ENCODE measurements around the gene GSX1. TPM values are rescaled to one million over a fixed set of nuclear protein-coding genes. Genes with fewer than 3 reads are reported as not detected.
A peak's percentile ranks its signal among the peaks of the same experiment; 100 is the strongest.
"Not testable (repeated sequence)": the region's sequence is repeated elsewhere in the genome, so short reads cannot be mapped to it uniquely, and the experiment has no call there.

Gene GSX1
- total RNA-seq: not detected in 2 replicates

- Mint-ChIP-seq H3K4me1 (peaks cover 21% of the 10 kb centered on the region), H3K27ac (peak within 1 kb of the TSS; percentile 46), H3K9me3 (peaks cover 20% of the 10 kb centered on the region), H3K4me3 (peak within 1 kb of the TSS; percentile 76), H3K36me3 (ENCODE audit: low read depth) (peaks cover 4% of the 10 kb centered on the region), H3K27me3 (peaks cover 76% of the 10 kb centered on the region)
- DNase-seq: peak; percentile 83
- intact Hi-C loops (cut with micrococcal nuclease): loop anchor here (2.0 kb wide), 2 partner anchors 174 to 186 kb away; no protein-coding TSS in a partner anchor
Observed at GRCh38 chr13:27792393-27793218, at the start of gene GSX1. Gene GSX1, plus strand, starts transcription at chr13:27792483. Its CDS starts 208 bp downstream, at chr13:27792691.

DNA sequence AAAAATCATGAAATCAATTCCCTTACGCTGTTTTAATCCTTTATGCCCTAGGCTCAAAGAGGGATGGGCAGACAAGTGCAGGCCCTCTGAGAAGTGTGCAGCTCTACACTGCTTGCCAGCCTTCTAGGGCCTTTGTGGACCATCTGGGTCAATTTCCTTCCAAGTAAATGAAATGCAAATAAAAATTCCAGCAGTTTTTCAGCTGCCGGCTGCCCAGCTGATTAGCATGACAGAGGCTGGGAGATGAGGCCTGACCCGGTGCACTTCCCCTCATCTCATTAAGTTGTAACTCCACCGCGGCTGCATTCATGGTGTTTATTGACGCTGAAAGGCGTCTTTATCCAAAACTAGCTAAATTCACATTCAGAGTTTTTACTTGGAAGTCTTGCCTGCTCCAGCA lies 47.5 kb upstream of the GSX1 start:
- Mint-ChIP-seq H3K9me3 (no peaks in the 10 kb centered on the region), H3K27me3 (peaks cover 6% of the 10 kb centered on the region), H3K27ac (no peak overlapping the region), H3K4me1 (peaks cover 3% of the 10 kb centered on the region), H3K4me3 (no peak overlapping the region), H3K36me3 (ENCODE audit: low read depth) (no peaks in the 10 kb centered on the region)
- DNase-seq: no peak
- intact Hi-C loops (cut with micrococcal nuclease): no loop called here

DNA sequence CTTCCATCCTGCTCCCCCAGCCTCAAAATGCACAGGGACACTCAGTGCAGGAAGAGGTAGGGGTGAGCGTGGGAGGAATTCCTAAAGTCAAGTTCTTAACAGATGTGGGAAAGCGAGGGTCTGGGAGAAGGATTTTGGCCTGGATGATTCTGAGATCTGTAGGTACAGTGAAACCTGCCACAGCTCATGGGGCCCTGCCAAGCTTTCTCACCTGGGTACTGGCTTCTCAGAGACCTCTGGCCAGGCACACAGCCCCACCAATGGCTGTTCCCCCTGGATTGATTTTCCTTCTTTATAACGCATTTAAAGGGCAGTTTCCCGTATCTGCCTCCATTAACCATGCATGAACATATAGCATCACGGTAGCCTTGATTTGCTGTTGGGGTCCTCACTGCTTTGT lies 47.0 kb upstream of the GSX1 start:
- Mint-ChIP-seq H3K27ac (no peak overlapping the region), H3K4me1 (peaks cover 3% of the 10 kb centered on the region), H3K36me3 (ENCODE audit: low read depth) (no peaks in the 10 kb centered on the region), H3K27me3 (peaks cover 6% of the 10 kb centered on the region), H3K9me3 (no peaks in the 10 kb centered on the region), H3K4me3 (no peak overlapping the region)
- intact Hi-C loops (cut with micrococcal nuclease): no loop called here
- DNase-seq: no peak

GRCh38 chr13:27748143-27748542 lies 44.1 kb upstream of the GSX1 start:
- intact Hi-C loops (cut with micrococcal nuclease); DNase-seq; H3K9me3 Mint-ChIP-seq; H3K27ac Mint-ChIP-seq; H3K4me1 Mint-ChIP-seq; H3K36me3 Mint-ChIP-seq (ENCODE audit: low read depth); H3K4me3 Mint-ChIP-seq: not testable (repeated sequence)
- H3K27me3 Mint-ChIP-seq: peaks cover 12% of the 10 kb centered on the region

DNA sequence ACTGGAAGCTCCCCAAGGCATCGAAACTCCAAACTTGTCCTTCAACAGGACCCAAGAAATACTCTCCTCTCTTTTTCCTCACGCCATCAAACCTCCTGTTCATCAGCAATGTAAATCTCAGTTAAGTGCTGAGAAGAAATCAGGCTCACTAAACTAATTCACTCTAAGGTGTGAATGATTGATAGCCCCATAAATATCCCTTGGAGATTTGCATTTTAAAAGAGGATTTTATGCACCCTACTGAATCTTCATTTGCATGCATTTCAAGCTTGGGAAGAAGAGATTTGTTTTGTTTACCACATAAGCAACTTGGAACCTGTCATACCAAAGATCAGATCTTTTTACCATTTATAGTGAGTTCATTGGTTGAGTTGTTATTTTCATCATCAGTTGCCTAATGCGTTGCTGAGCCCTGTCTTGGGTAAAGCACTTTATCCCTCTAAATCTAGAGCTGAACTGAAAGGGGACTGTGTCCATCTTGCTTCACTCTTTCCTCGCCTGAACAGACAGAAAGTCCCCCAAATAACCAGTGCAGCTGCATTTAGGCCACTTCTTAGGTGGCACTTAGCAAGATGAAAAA lies 40.2 kb upstream of the GSX1 start:
- H3K4me3 Mint-ChIP-seq: no peak overlapping the region

DNA sequence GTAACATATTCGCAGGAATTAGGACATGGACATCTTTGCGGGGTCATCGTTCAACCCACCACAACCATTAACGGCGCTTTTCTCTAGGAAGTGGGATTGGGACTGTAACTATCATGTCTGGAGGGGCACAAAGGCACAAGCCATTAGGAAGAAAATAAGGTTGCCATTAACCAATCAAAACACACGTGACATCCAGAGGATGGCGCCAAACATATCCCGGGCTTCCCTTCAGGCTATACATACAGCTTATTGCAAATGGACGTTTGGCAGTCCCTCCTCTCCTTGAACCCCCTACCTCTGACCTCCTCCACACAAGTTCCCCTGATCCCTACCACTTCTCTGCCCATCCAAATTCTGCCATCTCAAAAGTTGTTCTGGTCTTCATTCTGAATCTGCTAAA lies 26.6 kb upstream of the GSX1 start:
- peaks cover 8% of the 10 kb centered on the region for H3K27me3 Mint-ChIP-seq
- H3K9me3 Mint-ChIP-seq: no peaks in the 10 kb centered on the region
- intact Hi-C loops (cut with micrococcal nuclease): no loop called here
- no peak for DNase-seq
- H3K36me3 Mint-ChIP-seq (ENCODE audit: low read depth): no peaks in the 10 kb centered on the region
- H3K4me1 Mint-ChIP-seq: no peaks in the 10 kb centered on the region
- no peak overlapping the region for H3K27ac Mint-ChIP-seq
- H3K4me3 Mint-ChIP-seq: no peak overlapping the region

More for the DNA sequence above, 40.2 kb upstream of the GSX1 start:
- H3K27ac Mint-ChIP-seq: no peak overlapping the region
- peaks cover 4% of the 10 kb centered on the region for H3K9me3 Mint-ChIP-seq
- intact Hi-C loops (cut with micrococcal nuclease): no loop called here
- H3K36me3 Mint-ChIP-seq (ENCODE audit: low read depth): no peaks in the 10 kb centered on the region
- H3K27me3 Mint-ChIP-seq: peaks cover 6% of the 10 kb centered on the region
- DNase-seq: no peak
- H3K4me1 Mint-ChIP-seq: no peaks in the 10 kb centered on the region

DNA sequence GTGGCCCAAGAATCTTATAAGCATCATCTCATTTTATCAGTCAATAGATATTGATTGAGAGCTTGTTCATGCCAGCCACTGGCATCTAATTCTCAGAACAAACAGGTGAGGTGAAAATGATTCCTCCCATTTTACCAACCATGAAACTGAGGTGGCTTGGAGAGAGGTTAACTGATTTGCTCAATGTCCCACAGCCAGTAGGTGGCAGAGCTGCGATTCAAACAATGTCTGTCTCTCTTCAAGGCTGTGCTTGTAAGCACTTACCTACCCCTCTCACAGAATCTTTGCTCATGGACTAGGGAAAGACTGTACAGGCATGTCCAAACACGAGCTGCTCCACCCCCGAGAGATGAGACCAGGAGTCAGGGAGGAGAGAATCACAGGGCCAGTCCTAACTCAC lies 21.5 kb upstream of the GSX1 start:
- peaks cover 7% of the 10 kb centered on the region for H3K27me3 Mint-ChIP-seq
- no peaks in the 10 kb centered on the region for H3K4me1 Mint-ChIP-seq
- intact Hi-C loops (cut with micrococcal nuclease): no loop called here
- no peaks in the 10 kb centered on the region for H3K36me3 Mint-ChIP-seq (ENCODE audit: low read depth)
- H3K9me3 Mint-ChIP-seq: no peaks in the 10 kb centered on the region
- peak; percentile 67 for DNase-seq
- no peak overlapping the region for H3K4me3 Mint-ChIP-seq
- no peak overlapping the region for H3K27ac Mint-ChIP-seq

- peaks cover 16% of the 10 kb centered on the region for H3K27me3 Mint-ChIP-seq
- H3K4me3 Mint-ChIP-seq: no peak overlapping the region
- H3K27ac Mint-ChIP-seq: no peak overlapping the region
- H3K36me3 Mint-ChIP-seq (ENCODE audit: low read depth): no peaks in the 10 kb centered on the region
- no peaks in the 10 kb centered on the region for H3K9me3 Mint-ChIP-seq
- DNase-seq: no peak
- H3K4me1 Mint-ChIP-seq: no peaks in the 10 kb centered on the region
- intact Hi-C loops (cut with micrococcal nuclease): no loop called here
Observed at GRCh38 chr13:27772651-27773425, 19.4 kb upstream of the GSX1 start.

GRCh38 chr13:27774169-27774568 lies 18.1 kb upstream of the GSX1 start:
- no peaks in the 10 kb centered on the region for H3K36me3 Mint-ChIP-seq (ENCODE audit: low read depth)
- no peak for DNase-seq
- H3K27me3 Mint-ChIP-seq: peaks cover 22% of the 10 kb centered on the region
- H3K27ac Mint-ChIP-seq: no peak overlapping the region
- H3K4me3 Mint-ChIP-seq: no peak overlapping the region
- intact Hi-C loops (cut with micrococcal nuclease): no loop called here
- no peaks in the 10 kb centered on the region for H3K9me3 Mint-ChIP-seq
- no peaks in the 10 kb centered on the region for H3K4me1 Mint-ChIP-seq

GRCh38 chr13:27774651-27775050 lies 17.6 kb upstream of the GSX1 start:
- Mint-ChIP-seq H3K9me3 (no peaks in the 10 kb centered on the region), H3K27me3 (peaks cover 23% of the 10 kb centered on the region), H3K4me3 (no peak overlapping the region), H3K4me1 (no peaks in the 10 kb centered on the region), H3K27ac (no peak overlapping the region), H3K36me3 (ENCODE audit: low read depth) (no peaks in the 10 kb centered on the region)
- no peak for DNase-seq
- intact Hi-C loops (cut with micrococcal nuclease): no loop called here

GRCh38 chr13:27775943-27776342 lies 16.3 kb upstream of the GSX1 start:
- Mint-ChIP-seq H3K36me3 (ENCODE audit: low read depth) (no peaks in the 10 kb centered on the region), H3K27ac (no peak overlapping the region), H3K4me1 (no peaks in the 10 kb centered on the region), H3K27me3 (peaks cover 27% of the 10 kb centered on the region), H3K9me3 (no peaks in the 10 kb centered on the region), H3K4me3 (no peak overlapping the region)
- intact Hi-C loops (cut with micrococcal nuclease): no loop called here
- DNase-seq: no peak

DNA sequence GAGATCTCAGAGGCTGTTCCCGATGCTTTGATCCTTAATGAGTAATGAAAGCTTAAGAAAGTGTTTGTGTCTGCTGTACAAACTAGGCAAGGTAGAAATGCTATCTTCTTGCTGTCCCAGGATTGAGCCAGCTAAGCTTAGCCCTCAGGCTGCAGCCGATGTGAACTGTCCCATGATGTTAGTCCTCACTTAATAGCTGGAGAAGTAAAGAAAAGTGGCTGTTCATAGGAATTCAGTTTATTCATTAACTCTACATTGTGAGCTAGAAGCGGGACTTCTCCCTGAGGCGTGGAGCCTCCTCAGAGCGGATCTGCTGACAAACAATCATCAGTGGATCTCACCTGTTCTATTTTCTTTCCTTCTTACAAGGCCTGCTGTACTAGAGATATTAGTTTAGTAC lies 10.1 kb upstream of the GSX1 start:
- H3K36me3 Mint-ChIP-seq (ENCODE audit: low read depth): no peaks in the 10 kb centered on the region
- H3K27ac Mint-ChIP-seq: no peak overlapping the region
- no peak for DNase-seq
- intact Hi-C loops (cut with micrococcal nuclease): no loop called here
- H3K9me3 Mint-ChIP-seq: no peaks in the 10 kb centered on the region
- peaks cover 45% of the 10 kb centered on the region for H3K27me3 Mint-ChIP-seq
- H3K4me3 Mint-ChIP-seq: no peak overlapping the region
- no peaks in the 10 kb centered on the region for H3K4me1 Mint-ChIP-seq

DNA sequence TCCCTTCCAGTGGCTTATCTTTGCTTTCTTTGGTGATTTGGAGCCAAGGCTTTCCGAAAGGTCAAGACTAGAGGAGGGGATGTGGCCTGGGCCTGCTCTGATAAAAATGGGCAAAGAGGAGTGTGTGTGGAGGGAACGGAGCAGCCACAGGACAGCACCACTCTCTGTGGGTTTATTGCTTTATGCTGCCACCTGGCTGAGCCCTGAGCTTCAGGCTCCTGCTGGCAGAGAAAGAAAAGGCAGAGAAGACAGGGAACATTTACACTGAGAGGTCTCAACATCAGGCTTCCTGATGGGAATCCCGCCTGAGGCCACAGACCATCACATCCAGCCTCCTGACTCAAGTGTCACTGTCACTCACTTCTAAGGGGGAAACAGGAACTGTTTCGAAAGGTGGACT lies 9.2 kb upstream of the GSX1 start:
- intact Hi-C loops (cut with micrococcal nuclease): no loop called here
- H3K4me3 Mint-ChIP-seq: no peak overlapping the region
- no peak overlapping the region for H3K27ac Mint-ChIP-seq
- no peaks in the 10 kb centered on the region for H3K9me3 Mint-ChIP-seq
- H3K4me1 Mint-ChIP-seq: no peaks in the 10 kb centered on the region
- no peaks in the 10 kb centered on the region for H3K36me3 Mint-ChIP-seq (ENCODE audit: low read depth)
- DNase-seq: no peak
- peaks cover 47% of the 10 kb centered on the region for H3K27me3 Mint-ChIP-seq

DNA sequence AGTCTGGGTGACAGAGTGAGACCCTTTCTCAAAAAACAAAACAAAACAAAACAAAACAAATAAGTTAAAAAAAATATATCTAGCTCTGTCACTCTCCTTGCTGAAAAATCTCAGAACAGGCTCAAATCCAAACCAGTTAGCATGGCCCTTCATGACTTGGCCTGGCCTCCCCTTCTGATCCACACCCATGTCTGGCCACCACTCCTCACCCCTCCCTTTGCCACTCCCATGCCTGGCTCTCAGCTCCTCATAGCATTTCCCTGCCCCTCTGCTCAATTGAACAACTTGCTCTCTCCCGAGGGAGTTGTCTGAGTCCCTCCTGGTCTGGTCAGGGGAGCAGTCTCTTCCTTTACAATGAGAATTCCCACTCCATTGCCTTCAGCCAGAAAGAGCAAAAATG lies 4.0 kb upstream of the GSX1 start:
- Mint-ChIP-seq H3K27ac (no peak overlapping the region), H3K4me3 (no peak overlapping the region), H3K4me1 (peaks cover 21% of the 10 kb centered on the region), H3K9me3 (peaks cover 17% of the 10 kb centered on the region), H3K36me3 (ENCODE audit: low read depth) (peaks cover 4% of the 10 kb centered on the region), H3K27me3 (peaks cover 66% of the 10 kb centered on the region)
- DNase-seq: no peak
- intact Hi-C loops (cut with micrococcal nuclease): no loop called here
